A549 treated with GW870086 at 1 μM for 4 hours (cell line): ENCODE measurements around the gene GHITM. TPM values are rescaled to one million over a fixed set of nuclear protein-coding genes. Genes with fewer than 3 reads are reported as not detected.

Source experiments
- total RNA-seq: library from RNA; stranded (reverse); fragments of 200-300 nt; extraction: Qiagen RNA extraction; gene quantifications from 5 replicates; pipeline ENCODE4 v1.2.3, GENCODE V29; 2022; ENCODE audit warnings: low read depth

GHITM gene
- 201 to 214 TPM (median 204 TPM) in 5 replicates for total RNA-seq

GRCh38 chr10:84139126-84140035 is at the start of gene GHITM:
GHITM (plus strand) TSS chr10:84139509; CDS start chr10:84141501, 1,992 bp downstream.

GRCh38 chr10:84173501-84173929 is 34.2 kb downstream of the GHITM start, which contains the start of gene GPR15LG:
GPR15LG (plus strand) TSS chr10:84173801; CDS start chr10:84173852, 51 bp downstream.

GRCh38 chr10:84194424-84195043 is 55.2 kb downstream of the GHITM start, which contains the start of gene CDHR1:
CDHR1 (plus strand) TSS chr10:84194537; CDS start chr10:84194761, 224 bp downstream.

Other genes starting within 250 kb of the GHITM start
- not detected in 5 replicates for gene GPR15LG, start 34.3 kb downstream of the GHITM start, total RNA-seq
- 0.06 to 0.26 TPM (median 0.15 TPM) in 5 replicates for gene CDHR1, start 55.0 kb downstream of the GHITM start, total RNA-seq
- gene LRIT2, start 86.0 kb downstream of the GHITM start, total RNA-seq = not detected in 5 replicates
- gene LRIT1, start 102.0 kb downstream of the GHITM start, total RNA-seq = not detected in 5 replicates
- gene RGR, start 105.5 kb downstream of the GHITM start, total RNA-seq = not detected in 5 replicates
- 9.9 to 12.6 TPM (median 11.5 TPM) in 5 replicates for gene CCSER2, start 189.1 kb downstream of the GHITM start, total RNA-seq